ENCODE results near the gene ZRANB3. TPM values are rescaled to one million over a fixed set of nuclear protein-coding genes. Genes with fewer than 3 reads are reported as not detected.

The ZRANB3 gene
- polyA plus RNA-seq, 2 donors, result 1.5 to 1.9 TPM

- no peaks in the 10 kb centered on the region for H3K36me3 ChIP-seq (ENCODE audit: control insufficient read depth in 2 of 2, insufficient read depth in 2 of 2, low read length in 1 of 2)
- H3K4me3 ChIP-seq (ENCODE audit: low read depth in 1 of 2, low read length in 2 of 2), result no peak overlapping the region
- no peaks in the 10 kb centered on the region for H3K27me3 ChIP-seq (ENCODE audit: control insufficient read depth in 1 of 2, insufficient read depth in 2 of 2, low read length in 2 of 2)
- H3K9me3 ChIP-seq (ENCODE audit: control insufficient read depth in 2 of 2, insufficient read depth in 1 of 2, low read depth in 1 of 2, low read length in 1 of 2), result no peaks in the 10 kb centered on the region
- 67 to 82% methylated on average over 2 of the region's 2 CpGs for WGBS, 2 donors
- H3K27ac ChIP-seq (ENCODE audit: low read depth in 2 of 2, low read length in 1 of 2), result no peak overlapping the region
- no peaks in the 10 kb centered on the region for H3K4me1 ChIP-seq (ENCODE audit: control insufficient read depth in 2 of 2, insufficient read depth in 2 of 2, low read length in 1 of 2)
Measured at GRCh38 chr2:135212757-135213156, 318.3 kb downstream of the ZRANB3 start.

GRCh38 chr2:135208016-135208415 lies 323.0 kb downstream of the ZRANB3 start:
- no peaks in the 10 kb centered on the region for H3K36me3 ChIP-seq (ENCODE audit: control insufficient read depth in 2 of 2, insufficient read depth in 2 of 2, low read length in 1 of 2)
- no peaks in the 10 kb centered on the region for H3K4me1 ChIP-seq (ENCODE audit: control insufficient read depth in 2 of 2, insufficient read depth in 2 of 2, low read length in 1 of 2)
- WGBS, 2 donors, result 64% methylated on average over 2 of the region's 2 CpGs
- no peaks in the 10 kb centered on the region for H3K27me3 ChIP-seq (ENCODE audit: control insufficient read depth in 1 of 2, insufficient read depth in 2 of 2, low read length in 2 of 2)
- no peak overlapping the region for H3K4me3 ChIP-seq (ENCODE audit: low read depth in 1 of 2, low read length in 2 of 2)
- H3K27ac ChIP-seq (ENCODE audit: low read depth in 2 of 2, low read length in 1 of 2), result no peak overlapping the region
- H3K9me3 ChIP-seq (ENCODE audit: control insufficient read depth in 2 of 2, insufficient read depth in 1 of 2, low read depth in 1 of 2, low read length in 1 of 2), result no peaks in the 10 kb centered on the region

GRCh38 chr2:135203944-135204343 lies 327.1 kb downstream of the ZRANB3 start:
- 93 to 94% methylated on average over 3 of the region's 3 CpGs for WGBS, 2 donors
- no peaks in the 10 kb centered on the region for H3K9me3 ChIP-seq (ENCODE audit: control insufficient read depth in 2 of 2, insufficient read depth in 1 of 2, low read depth in 1 of 2, low read length in 1 of 2)

GRCh38 chr2:135202751-135203150 lies 328.3 kb downstream of the ZRANB3 start:
- Histone ChIP-seq H3K36me3 (ENCODE audit: control insufficient read depth in 2 of 2, insufficient read depth in 2 of 2, low read length in 1 of 2) (no peaks in the 10 kb centered on the region), H3K4me1 (ENCODE audit: control insufficient read depth in 2 of 2, insufficient read depth in 2 of 2, low read length in 1 of 2) (no peaks in the 10 kb centered on the region), H3K27me3 (ENCODE audit: control insufficient read depth in 1 of 2, insufficient read depth in 2 of 2, low read length in 2 of 2) (no peaks in the 10 kb centered on the region), H3K4me3 (ENCODE audit: low read depth in 1 of 2, low read length in 2 of 2) (no peak overlapping the region), H3K9me3 (ENCODE audit: control insufficient read depth in 2 of 2, insufficient read depth in 1 of 2, low read depth in 1 of 2, low read length in 1 of 2) (no peaks in the 10 kb centered on the region), H3K27ac (ENCODE audit: low read depth in 2 of 2, low read length in 1 of 2) (no peak overlapping the region)

More at GRCh38 chr2:135203944-135204343, 327.1 kb downstream of the ZRANB3 start:
- H3K27ac ChIP-seq (ENCODE audit: low read depth in 2 of 2, low read length in 1 of 2), result no peak overlapping the region
- no peaks in the 10 kb centered on the region for H3K4me1 ChIP-seq (ENCODE audit: control insufficient read depth in 2 of 2, insufficient read depth in 2 of 2, low read length in 1 of 2)
- no peak overlapping the region for H3K4me3 ChIP-seq (ENCODE audit: low read depth in 1 of 2, low read length in 2 of 2)
- no peaks in the 10 kb centered on the region for H3K36me3 ChIP-seq (ENCODE audit: control insufficient read depth in 2 of 2, insufficient read depth in 2 of 2, low read length in 1 of 2)
- no peaks in the 10 kb centered on the region for H3K27me3 ChIP-seq (ENCODE audit: control insufficient read depth in 1 of 2, insufficient read depth in 2 of 2, low read length in 2 of 2)

GRCh38 chr2:135198481-135198880 lies 332.5 kb downstream of the ZRANB3 start:
- H3K4me1 ChIP-seq (ENCODE audit: control insufficient read depth in 2 of 2, insufficient read depth in 2 of 2, low read length in 1 of 2), result no peaks in the 10 kb centered on the region

GRCh38 chr2:135190799-135191198 lies 340.2 kb downstream of the ZRANB3 start:
- Histone ChIP-seq H3K27ac (ENCODE audit: low read depth in 2 of 2, low read length in 1 of 2) (no peak overlapping the region), H3K9me3 (ENCODE audit: control insufficient read depth in 2 of 2, insufficient read depth in 1 of 2, low read depth in 1 of 2, low read length in 1 of 2) (no peaks in the 10 kb centered on the region), H3K36me3 (ENCODE audit: control insufficient read depth in 2 of 2, insufficient read depth in 2 of 2, low read length in 1 of 2) (peaks cover 0 to 2% of the 10 kb centered on the region in 2 donors), H3K4me3 (ENCODE audit: low read depth in 1 of 2, low read length in 2 of 2) (no peak overlapping the region), H3K27me3 (ENCODE audit: control insufficient read depth in 1 of 2, insufficient read depth in 2 of 2, low read length in 2 of 2) (no peaks in the 10 kb centered on the region), H3K4me1 (ENCODE audit: control insufficient read depth in 2 of 2, insufficient read depth in 2 of 2, low read length in 1 of 2) (no peaks in the 10 kb centered on the region)

More at GRCh38 chr2:135198481-135198880, 332.5 kb downstream of the ZRANB3 start:
- H3K9me3 ChIP-seq (ENCODE audit: control insufficient read depth in 2 of 2, insufficient read depth in 1 of 2, low read depth in 1 of 2, low read length in 1 of 2), result no peaks in the 10 kb centered on the region
- no peaks in the 10 kb centered on the region for H3K27me3 ChIP-seq (ENCODE audit: control insufficient read depth in 1 of 2, insufficient read depth in 2 of 2, low read length in 2 of 2)
- H3K27ac ChIP-seq (ENCODE audit: low read depth in 2 of 2, low read length in 1 of 2), result no peak overlapping the region
- H3K4me3 ChIP-seq (ENCODE audit: low read depth in 1 of 2, low read length in 2 of 2), result no peak overlapping the region
- WGBS, 2 donors, result 75 to 83% methylated on average over 3 of the region's 3 CpGs
- H3K36me3 ChIP-seq (ENCODE audit: control insufficient read depth in 2 of 2, insufficient read depth in 2 of 2, low read length in 1 of 2), result no peaks in the 10 kb centered on the region

- H3K4me1 ChIP-seq (ENCODE audit: control insufficient read depth in 2 of 2, insufficient read depth in 2 of 2, low read length in 1 of 2), result no peaks in the 10 kb centered on the region
- peaks cover 0 to 2% of the 10 kb centered on the region in 2 donors for H3K36me3 ChIP-seq (ENCODE audit: control insufficient read depth in 2 of 2, insufficient read depth in 2 of 2, low read length in 1 of 2)
- H3K9me3 ChIP-seq (ENCODE audit: control insufficient read depth in 2 of 2, insufficient read depth in 1 of 2, low read depth in 1 of 2, low read length in 1 of 2), result no peaks in the 10 kb centered on the region
- H3K27ac ChIP-seq (ENCODE audit: low read depth in 2 of 2, low read length in 1 of 2), result no peak overlapping the region
- no peaks in the 10 kb centered on the region for H3K27me3 ChIP-seq (ENCODE audit: control insufficient read depth in 1 of 2, insufficient read depth in 2 of 2, low read length in 2 of 2)
- H3K4me3 ChIP-seq (ENCODE audit: low read depth in 1 of 2, low read length in 2 of 2), result no peak overlapping the region
- 97 to 100% methylated on average over 1 of the region's 1 CpG for WGBS, 2 donors
Measured at GRCh38 chr2:135189148-135189547, 341.9 kb downstream of the ZRANB3 start.

GRCh38 chr2:135187270-135187669 lies 343.7 kb downstream of the ZRANB3 start:
- Histone ChIP-seq H3K4me1 (ENCODE audit: control insufficient read depth in 2 of 2, insufficient read depth in 2 of 2, low read length in 1 of 2) (no peaks in the 10 kb centered on the region), H3K36me3 (ENCODE audit: control insufficient read depth in 2 of 2, insufficient read depth in 2 of 2, low read length in 1 of 2) (peaks cover 0 to 2% of the 10 kb centered on the region in 2 donors), H3K27ac (ENCODE audit: low read depth in 2 of 2, low read length in 1 of 2) (no peak overlapping the region), H3K9me3 (ENCODE audit: control insufficient read depth in 2 of 2, insufficient read depth in 1 of 2, low read depth in 1 of 2, low read length in 1 of 2) (no peaks in the 10 kb centered on the region), H3K27me3 (ENCODE audit: control insufficient read depth in 1 of 2, insufficient read depth in 2 of 2, low read length in 2 of 2) (no peaks in the 10 kb centered on the region), H3K4me3 (ENCODE audit: low read depth in 1 of 2, low read length in 2 of 2) (no peak overlapping the region)
- 68 to 86% methylated on average over 3 of the region's 3 CpGs for WGBS, 2 donors

GRCh38 chr2:135186054-135186453 lies 345.0 kb downstream of the ZRANB3 start:
- Histone ChIP-seq H3K36me3 (ENCODE audit: control insufficient read depth in 2 of 2, insufficient read depth in 2 of 2, low read length in 1 of 2) (peaks cover 0 to 2% of the 10 kb centered on the region in 2 donors), H3K9me3 (ENCODE audit: control insufficient read depth in 2 of 2, insufficient read depth in 1 of 2, low read depth in 1 of 2, low read length in 1 of 2) (no peaks in the 10 kb centered on the region), H3K4me3 (ENCODE audit: low read depth in 1 of 2, low read length in 2 of 2) (no peak overlapping the region), H3K27me3 (ENCODE audit: control insufficient read depth in 1 of 2, insufficient read depth in 2 of 2, low read length in 2 of 2) (no peaks in the 10 kb centered on the region), H3K27ac (ENCODE audit: low read depth in 2 of 2, low read length in 1 of 2) (no peak overlapping the region), H3K4me1 (ENCODE audit: control insufficient read depth in 2 of 2, insufficient read depth in 2 of 2, low read length in 1 of 2) (no peaks in the 10 kb centered on the region)
- WGBS, 2 donors, result 94 to 97% methylated on average over 5 of the region's 5 CpGs

GRCh38 chr2:135183822-135184221 lies 347.2 kb downstream of the ZRANB3 start:
- no peak overlapping the region for H3K27ac ChIP-seq (ENCODE audit: low read depth in 2 of 2, low read length in 1 of 2)
- WGBS, 2 donors, result 80 to 83% methylated on average over 1 of the region's 1 CpG
- H3K36me3 ChIP-seq (ENCODE audit: control insufficient read depth in 2 of 2, insufficient read depth in 2 of 2, low read length in 1 of 2), result peaks cover 2 to 3% of the 10 kb centered on the region in 2 donors
- H3K27me3 ChIP-seq (ENCODE audit: control insufficient read depth in 1 of 2, insufficient read depth in 2 of 2, low read length in 2 of 2), result no peaks in the 10 kb centered on the region
- H3K4me1 ChIP-seq (ENCODE audit: control insufficient read depth in 2 of 2, insufficient read depth in 2 of 2, low read length in 1 of 2), result no peaks in the 10 kb centered on the region
- no peak overlapping the region for H3K4me3 ChIP-seq (ENCODE audit: low read depth in 1 of 2, low read length in 2 of 2)
- H3K9me3 ChIP-seq (ENCODE audit: control insufficient read depth in 2 of 2, insufficient read depth in 1 of 2, low read depth in 1 of 2, low read length in 1 of 2), result no peaks in the 10 kb centered on the region
